Suprapubic skin (tissue), 4 donors: ENCODE data around the gene CTDSP1.

Experiments
- POLR2A ChIP-seq, 2 donors: fragments of 450-650 bp; IDR thresholded peaks; one replicate each; pipeline ENCODE4 v1.6.1; 2017; ENCODE audit warnings: antibody characterized with exemption in 2 of 2, mild to moderate bottlenecking in 2 of 2, moderate library complexity in 2 of 2
- POLR2AphosphoS5 ChIP-seq, 3 donors: sonication (generic); formaldehyde crosslinking; IDR thresholded peaks; one replicate each; pipeline ENCODE4 v1.6.1; 2017; ENCODE audit warnings: antibody characterized with exemption in 3 of 3
- TF ChIP-seq, protein P1 (sequence below), 2 donors: fragments of 200-600 bp in 1 of 2; fragments of 450-650 bp in 1 of 2; sonication (generic) in 1 of 2; IDR thresholded peaks; one replicate each; pipeline ENCODE4 v1.5.1; 2016 to 2019; ENCODE audit warnings: antibody characterized with exemption in 2 of 2, mild to moderate bottlenecking in 1 of 2, moderate library complexity in 1 of 2

- TF ChIP-seq, protein P1, sequence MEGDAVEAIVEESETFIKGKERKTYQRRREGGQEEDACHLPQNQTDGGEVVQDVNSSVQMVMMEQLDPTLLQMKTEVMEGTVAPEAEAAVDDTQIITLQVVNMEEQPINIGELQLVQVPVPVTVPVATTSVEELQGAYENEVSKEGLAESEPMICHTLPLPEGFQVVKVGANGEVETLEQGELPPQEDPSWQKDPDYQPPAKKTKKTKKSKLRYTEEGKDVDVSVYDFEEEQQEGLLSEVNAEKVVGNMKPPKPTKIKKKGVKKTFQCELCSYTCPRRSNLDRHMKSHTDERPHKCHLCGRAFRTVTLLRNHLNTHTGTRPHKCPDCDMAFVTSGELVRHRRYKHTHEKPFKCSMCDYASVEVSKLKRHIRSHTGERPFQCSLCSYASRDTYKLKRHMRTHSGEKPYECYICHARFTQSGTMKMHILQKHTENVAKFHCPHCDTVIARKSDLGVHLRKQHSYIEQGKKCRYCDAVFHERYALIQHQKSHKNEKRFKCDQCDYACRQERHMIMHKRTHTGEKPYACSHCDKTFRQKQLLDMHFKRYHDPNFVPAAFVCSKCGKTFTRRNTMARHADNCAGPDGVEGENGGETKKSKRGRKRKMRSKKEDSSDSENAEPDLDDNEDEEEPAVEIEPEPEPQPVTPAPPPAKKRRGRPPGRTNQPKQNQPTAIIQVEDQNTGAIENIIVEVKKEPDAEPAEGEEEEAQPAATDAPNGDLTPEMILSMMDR (IDR thresholded peaks at IDR 0.05), result no peak
- TF ChIP-seq POLR2AphosphoS5 (IDR thresholded peaks at IDR 0.05), result no peak
- no peak for TF ChIP-seq POLR2A (IDR thresholded peaks at IDR 0.05)
Observed at GRCh38 chr2:218394298-218395089, 5.2 kb upstream of the CTDSP1 start.
